OCI-LY3 (cell line): Measurements from ENCODE around the gene TAOK2.

Source experiments
- EZH2phosphoT487 ChIP-seq: fragments of 200-600 bp; shearing (Covaris generic); IDR thresholded peaks from 2 replicates; pipeline ENCODE4 v1.6.1; 2018; ENCODE audit warnings: antibody characterized with exemption, mixed run types, low read depth
- TF ChIP-seq, protein P1 (sequence below): fragments of 200-600, 300-600 bp; sonication (generic); IDR thresholded peaks from 2 replicates; pipeline ENCODE4 v1.5.1; 2014; ENCODE audit warnings: antibody characterized with exemption, low read length, low read depth

DNA sequence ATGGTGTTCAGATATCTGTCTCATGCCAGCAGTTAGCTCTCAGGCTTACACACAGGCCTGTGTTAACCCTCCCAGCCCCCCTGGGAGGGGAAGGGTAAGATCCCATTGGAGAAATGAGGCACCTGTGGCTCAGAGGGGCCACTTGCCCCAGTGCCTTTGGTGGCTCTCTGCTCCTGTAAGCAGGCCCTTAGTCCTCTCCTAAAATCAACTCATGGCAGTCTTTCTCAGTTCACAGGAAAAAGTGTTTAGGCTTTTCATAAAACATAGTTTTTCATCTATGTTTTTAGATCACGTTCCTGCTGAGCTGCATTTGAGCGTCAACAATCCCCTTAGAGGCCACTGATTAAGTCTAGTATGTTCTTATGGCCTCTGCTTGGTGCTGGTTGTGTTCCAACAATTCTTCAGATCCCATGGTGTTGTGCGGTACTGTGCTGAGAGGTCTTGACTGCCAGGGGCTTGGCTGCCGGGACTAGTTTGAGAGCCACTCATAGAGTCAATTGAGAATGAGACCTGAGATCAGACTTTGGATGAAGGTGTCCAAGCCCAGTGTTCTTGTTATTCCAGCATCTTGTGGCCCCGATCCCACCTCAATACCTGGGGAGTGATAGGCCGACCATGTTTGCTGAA, 10.6 kb downstream of the TAOK2 start:
- TF ChIP-seq, protein P1, sequence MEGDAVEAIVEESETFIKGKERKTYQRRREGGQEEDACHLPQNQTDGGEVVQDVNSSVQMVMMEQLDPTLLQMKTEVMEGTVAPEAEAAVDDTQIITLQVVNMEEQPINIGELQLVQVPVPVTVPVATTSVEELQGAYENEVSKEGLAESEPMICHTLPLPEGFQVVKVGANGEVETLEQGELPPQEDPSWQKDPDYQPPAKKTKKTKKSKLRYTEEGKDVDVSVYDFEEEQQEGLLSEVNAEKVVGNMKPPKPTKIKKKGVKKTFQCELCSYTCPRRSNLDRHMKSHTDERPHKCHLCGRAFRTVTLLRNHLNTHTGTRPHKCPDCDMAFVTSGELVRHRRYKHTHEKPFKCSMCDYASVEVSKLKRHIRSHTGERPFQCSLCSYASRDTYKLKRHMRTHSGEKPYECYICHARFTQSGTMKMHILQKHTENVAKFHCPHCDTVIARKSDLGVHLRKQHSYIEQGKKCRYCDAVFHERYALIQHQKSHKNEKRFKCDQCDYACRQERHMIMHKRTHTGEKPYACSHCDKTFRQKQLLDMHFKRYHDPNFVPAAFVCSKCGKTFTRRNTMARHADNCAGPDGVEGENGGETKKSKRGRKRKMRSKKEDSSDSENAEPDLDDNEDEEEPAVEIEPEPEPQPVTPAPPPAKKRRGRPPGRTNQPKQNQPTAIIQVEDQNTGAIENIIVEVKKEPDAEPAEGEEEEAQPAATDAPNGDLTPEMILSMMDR, result no peak
- no peak for TF ChIP-seq EZH2phosphoT487
